H1 (cell line): ENCODE results near the gene HSPA1B. TPM values are rescaled to one million over a fixed set of nuclear protein-coding genes. Genes with fewer than 3 reads are reported as not detected.

Experiments used
- NRF1 ChIP-seq: IDR thresholded peaks from 2 replicates; pipeline ENCODE4 v1.6.1; 2011; ENCODE audit warnings: mild to moderate bottlenecking, low read depth, low read length, improper control_type of control experiment
- POU5F1 ChIP-seq: IDR thresholded peaks from 2 replicates; pipeline ENCODE4 v1.6.1; 2011; ENCODE audit warnings: low read depth, mild to moderate bottlenecking, low read length, moderate library complexity
- SIRT6 ChIP-seq: IDR thresholded peaks from one replicate; pipeline ENCODE4 v1.7.1; 2012; ENCODE audit warnings: low read length, inconsistent platforms
- polyA plus RNA-seq, 7 experiments: library from polyadenylated mRNA; depleted of rRNA in 3 of 7; stranded (reverse) in 5 of 7; unstranded in 2 of 7; fragments of >200 nt in 5 of 7; fragments of 200-250 nt in 2 of 7; gene quantifications; 1 replicate in 5 of 7; 2 replicates in 1 of 7; 4 replicates in 1 of 7; pipeline versions ENCODE4 v1.2.1 to v1.2.3, GENCODE V29; 2011 to 2013; ENCODE audit warnings: missing spikeins in 2 of 7, mixed read lengths in 2 of 7
- total RNA-seq: library from RNA; stranded (reverse); fragmentation: NEBNext Ultra II Directional; extraction: Animal tissue kit (Norgen Biotek cat#: 25700); gene quantifications from 2 replicates; pipeline ENCODE4 v1.2.1, GENCODE V29; 2021

HSPA1B gene
- total and polyA plus RNA-seq, 2 of the 8 experiments (the other 6 are each of a cell fraction or from before 2014, with no cell fraction given) = 36.6 to 76.6 TPM

- TF ChIP-seq POU5F1 (no peak), SIRT6 (no peak), NRF1 (no peak)
These were observed 3.4 kb downstream of the HSPA1B start (continued) for GRCh38 chr6:31830886-31831335.
